PC-3 (cell line): ENCODE data around the gene HLA-G.

ENCODE experiments used
- EZH2 ChIP-seq: fragments of 300-600 bp; sonication (generic); IDR thresholded peaks from one replicate; pipeline ENCODE4 v1.6.1; 2017; ENCODE audit warnings: antibody characterized with exemption, mild to moderate bottlenecking, low read length; ENCODE audit not compliant: unreplicated experiment
- EZH2phosphoT487 ChIP-seq: fragments of 300-600 bp; sonication (generic); IDR thresholded peaks from 2 replicates; pipeline ENCODE4 v1.6.1; 2018; ENCODE audit warnings: mild to moderate bottlenecking, antibody characterized with exemption, low read length, borderline replicate concordance
- TF ChIP-seq, protein P1 (sequence below): fragments of 300-600 bp; sonication (generic); conservative IDR thresholded peaks from 2 replicates; pipeline ENCODE4 v1.5.1; 2017; ENCODE audit warnings: antibody characterized with exemption, low read depth, mild to moderate bottlenecking, low read length

DNA sequence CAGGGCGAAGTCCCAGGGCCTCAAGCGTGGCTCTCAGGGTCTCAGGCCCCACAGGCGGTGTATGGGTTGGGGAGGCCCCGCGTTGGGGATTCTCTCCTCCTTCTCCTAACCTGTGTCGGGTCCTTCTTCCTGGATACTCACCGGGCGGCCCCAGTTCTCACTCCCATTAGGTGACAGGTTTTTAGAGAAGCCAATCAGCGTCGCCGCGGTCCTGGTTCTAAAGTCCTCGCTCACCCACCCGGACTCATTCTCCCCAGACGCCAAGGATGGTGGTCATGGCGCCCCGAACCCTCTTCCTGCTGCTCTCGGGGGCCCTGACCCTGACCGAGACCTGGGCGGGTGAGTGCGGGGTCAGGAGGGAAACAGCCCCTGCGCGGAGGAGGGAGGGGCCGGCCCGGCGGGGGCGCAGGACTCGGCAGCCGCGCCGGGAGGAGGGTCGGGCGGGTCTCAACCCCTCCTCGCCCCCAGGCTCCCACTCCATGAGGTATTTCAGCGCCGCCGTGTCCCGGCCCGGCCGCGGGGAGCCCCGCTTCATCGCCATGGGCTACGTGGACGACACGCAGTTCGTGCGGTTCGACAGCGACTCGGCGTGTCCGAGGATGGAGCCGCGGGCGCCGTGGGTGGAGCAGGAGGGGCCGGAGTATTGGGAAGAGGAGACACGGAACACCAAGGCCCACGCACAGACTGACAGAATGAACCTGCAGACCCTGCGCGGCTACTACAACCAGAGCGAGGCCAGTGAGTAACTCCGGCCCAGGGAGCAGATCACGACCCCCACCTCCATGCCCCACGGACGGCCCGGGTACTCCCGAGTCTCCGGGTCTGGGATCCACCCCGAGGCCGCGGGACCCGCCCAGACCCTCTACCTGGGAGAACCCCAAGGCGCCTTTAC is at the start of gene HLA-G:
- TF ChIP-seq, protein P1, sequence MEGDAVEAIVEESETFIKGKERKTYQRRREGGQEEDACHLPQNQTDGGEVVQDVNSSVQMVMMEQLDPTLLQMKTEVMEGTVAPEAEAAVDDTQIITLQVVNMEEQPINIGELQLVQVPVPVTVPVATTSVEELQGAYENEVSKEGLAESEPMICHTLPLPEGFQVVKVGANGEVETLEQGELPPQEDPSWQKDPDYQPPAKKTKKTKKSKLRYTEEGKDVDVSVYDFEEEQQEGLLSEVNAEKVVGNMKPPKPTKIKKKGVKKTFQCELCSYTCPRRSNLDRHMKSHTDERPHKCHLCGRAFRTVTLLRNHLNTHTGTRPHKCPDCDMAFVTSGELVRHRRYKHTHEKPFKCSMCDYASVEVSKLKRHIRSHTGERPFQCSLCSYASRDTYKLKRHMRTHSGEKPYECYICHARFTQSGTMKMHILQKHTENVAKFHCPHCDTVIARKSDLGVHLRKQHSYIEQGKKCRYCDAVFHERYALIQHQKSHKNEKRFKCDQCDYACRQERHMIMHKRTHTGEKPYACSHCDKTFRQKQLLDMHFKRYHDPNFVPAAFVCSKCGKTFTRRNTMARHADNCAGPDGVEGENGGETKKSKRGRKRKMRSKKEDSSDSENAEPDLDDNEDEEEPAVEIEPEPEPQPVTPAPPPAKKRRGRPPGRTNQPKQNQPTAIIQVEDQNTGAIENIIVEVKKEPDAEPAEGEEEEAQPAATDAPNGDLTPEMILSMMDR, result no peak
- no peak for TF ChIP-seq EZH2
- TF ChIP-seq EZH2phosphoT487, result no peak
